NK-92 treated with Interleukin-12 subunit alpha and Interleukin-12 subunit beta, amount 100 ng/mL, for 24 hours (cell line): ENCODE data around the gene TCF23.

Source experiments
- DNase-seq: peaks from one replicate; lab custom pipeline; 2025; lab: John Stamatoyannopoulos, UW

The TCF23 gene

DNA sequence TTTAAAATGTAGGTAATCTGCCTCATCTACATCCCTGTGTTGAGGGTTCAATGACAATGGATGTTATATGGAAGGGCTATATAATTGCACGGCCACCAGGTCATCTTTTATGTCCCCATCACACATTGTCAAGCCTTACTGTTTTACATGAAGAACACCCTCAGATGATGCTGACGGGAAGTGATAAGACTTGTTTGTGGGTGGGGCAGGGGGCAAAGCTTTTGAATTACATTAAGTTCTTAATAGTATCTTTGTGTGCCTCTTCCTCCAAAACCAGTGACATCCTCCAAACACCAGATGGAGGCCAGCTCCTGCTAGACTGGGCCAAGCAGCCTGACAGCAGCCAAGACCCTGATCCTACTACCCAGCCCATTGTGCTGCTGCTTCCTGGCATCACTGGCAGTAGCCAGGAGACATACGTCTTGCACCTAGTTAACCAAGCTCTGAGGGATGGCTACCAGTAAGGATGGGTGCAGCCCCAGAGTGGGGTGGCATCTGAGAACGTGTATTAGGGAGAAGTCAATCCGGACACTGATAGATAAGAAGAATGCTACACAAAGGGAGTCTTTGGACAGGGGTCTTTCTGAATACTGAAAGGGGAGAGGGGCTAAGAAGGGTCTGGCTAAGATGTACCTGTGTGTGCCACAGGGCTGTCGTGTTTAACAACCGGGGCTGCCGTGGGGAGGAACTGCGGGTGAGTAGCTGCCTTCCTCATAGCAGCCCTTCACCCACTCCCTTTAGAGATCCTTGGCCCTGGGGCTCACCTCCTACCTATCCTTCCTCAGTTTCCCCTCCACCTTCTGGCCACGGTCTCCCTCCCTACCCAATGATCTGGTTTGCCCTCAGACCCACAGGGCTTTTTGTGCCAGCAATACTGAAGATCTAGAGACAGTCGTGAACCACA lies 19.9 kb upstream of the TCF23 start:
- DNase-seq = no peak

DNA sequence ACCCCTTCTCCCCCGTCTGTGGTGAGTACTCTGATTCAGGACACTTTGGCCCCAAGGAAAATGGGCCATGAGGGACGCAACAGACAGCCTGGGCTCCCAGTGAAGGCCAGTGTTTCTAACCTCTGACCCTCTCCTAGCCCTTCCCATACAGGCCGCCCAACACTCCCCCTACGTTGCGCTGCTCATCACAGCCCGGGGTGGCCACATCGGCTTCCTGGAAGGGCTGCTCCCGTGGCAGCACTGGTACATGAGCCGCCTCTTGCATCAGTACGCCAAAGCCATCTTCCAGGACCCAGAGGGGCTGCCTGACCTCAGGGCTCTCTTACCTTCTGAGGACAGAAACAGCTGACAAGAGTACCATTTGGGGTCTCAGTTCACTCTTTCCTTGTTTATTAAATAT lies 18.4 kb upstream of the TCF23 start:
- no peak for DNase-seq

DNA sequence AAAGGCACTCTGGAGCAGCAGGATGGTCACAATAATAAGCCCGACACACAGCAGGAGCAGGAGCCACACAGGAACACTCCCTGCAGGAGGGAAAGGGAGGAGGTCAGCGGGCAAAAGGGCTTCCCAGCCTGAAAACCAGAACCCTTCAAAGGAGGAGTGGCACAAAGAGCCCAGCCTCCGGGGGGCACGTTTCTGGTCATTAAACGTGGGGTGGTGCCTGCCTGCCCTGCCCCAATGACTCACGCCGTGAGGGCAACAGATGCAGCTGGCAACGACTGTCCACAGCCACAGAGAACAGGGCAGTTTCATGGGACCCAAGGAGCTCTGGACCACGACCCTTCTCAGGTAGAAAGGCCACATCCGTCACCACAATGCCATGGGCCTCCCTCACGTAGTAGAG lies 17.4 kb upstream of the TCF23 start:
- no peak for DNase-seq

DNA sequence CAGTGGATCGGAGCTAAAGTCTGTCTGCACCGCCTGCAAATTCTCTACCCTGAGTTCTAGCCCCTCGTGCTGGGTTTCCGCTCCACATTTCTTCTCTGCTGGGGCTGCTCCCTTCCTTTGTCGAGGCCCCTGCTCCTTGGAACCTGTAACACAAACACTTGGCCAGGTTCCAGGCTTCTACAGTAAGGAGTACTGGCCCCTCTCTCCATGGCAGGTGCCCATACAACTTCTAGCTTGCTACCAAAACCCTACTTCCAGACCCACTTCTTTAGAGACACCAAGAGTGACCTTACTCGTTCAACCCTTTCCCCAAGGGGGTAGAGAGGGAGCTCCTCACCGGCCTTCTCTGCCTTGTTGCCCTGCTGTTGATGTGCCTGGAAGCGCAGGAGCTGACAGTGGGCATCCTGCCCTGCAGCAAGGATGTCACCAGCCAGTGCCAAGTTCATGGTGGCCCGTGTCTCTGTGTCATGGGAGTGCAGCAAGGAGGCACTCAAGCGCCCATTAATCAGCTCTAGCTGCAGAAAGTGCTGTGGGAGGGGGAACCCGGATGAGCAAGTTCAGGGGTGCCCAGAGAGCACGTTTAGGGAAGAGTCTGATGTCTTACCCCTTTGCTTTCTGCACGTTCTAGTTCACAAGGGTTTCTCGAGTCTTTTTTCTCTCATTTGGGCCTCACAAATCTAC lies 15.5 kb upstream of the TCF23 start:
- no peak for DNase-seq

DNA sequence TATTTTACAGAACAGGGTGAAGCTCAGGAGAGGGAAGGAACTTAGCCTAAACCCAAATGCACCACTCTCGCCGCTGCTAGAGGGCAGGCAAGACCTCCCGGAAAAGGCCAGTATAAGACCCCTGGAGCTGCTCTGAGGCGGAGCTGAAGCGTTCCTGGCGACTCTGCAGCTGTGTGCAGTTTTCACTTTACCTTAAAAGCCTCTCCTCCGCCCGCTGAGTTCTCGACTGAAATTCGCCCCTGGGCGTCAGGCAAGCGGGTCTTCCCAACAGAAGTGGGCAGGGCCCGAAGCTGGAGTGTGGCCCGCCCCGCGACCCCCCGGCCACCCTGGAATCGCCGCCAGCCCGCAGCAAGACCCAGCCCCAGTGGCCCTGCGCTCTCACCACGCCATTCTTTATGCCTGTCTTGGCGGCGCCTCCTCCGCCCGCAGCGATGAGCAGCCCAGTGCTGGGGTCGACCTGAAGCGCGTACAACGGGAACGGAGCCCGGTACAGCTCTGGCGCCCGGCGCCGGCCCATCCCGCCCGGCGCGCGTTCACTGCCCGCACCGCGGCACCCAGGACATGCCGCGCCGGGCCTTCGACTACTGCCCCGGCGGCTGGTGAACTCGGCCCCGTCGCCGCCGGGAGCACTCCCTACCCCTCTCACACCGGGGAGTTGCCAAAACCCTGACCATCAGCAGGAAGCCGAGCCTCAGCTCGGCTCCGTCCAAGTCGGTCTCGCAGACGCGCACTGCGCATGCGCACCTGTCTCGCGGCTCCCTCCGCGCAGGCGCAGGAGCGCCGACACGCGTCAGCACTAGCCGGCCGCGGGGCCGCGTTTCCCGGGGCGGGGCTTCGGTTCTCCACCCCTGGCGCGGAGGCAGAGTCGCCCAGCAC lies 14.7 kb upstream of the TCF23 start, which contains the start of gene PREB:
PREB (minus strand) TSS at position 732 of the 876 bp plus-strand sequence; CDS start at position 517, 215 bp downstream.
- DNase-seq = peak; percentile 91

DNA sequence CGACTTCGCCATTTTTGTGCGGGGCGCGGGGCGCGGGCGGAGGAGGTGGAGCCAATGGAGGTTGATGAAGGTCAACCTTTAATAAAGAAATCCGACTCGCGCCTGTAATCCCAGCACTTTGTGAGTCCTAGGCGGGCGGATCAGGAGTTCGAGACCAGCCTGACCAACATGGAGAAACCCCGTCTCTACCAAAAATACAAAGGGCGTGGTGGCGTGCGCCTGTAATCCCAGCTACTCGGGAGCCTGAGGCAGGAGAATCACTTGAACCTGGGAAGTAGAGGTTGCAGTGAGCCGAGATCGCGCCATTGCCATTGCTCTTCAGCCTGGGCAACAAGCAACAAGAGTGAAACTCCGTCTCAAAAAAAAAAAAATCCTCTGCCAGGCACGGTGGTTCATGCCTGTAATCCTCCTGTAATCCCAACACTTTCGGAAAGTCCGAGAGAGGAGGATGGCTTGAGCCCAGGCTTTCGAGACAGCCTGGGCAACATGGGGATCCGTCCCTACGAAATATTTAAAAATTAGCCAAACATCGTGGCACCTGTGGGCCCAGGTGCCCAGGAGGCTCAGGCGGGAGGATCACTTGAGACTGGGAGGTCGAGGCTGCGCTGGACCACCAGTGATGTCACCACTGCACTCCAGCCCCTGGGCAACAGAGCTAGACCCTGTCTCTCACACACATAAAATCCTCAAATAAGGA lies 13.9 kb upstream of the TCF23 start:
- no peak for DNase-seq

DNA sequence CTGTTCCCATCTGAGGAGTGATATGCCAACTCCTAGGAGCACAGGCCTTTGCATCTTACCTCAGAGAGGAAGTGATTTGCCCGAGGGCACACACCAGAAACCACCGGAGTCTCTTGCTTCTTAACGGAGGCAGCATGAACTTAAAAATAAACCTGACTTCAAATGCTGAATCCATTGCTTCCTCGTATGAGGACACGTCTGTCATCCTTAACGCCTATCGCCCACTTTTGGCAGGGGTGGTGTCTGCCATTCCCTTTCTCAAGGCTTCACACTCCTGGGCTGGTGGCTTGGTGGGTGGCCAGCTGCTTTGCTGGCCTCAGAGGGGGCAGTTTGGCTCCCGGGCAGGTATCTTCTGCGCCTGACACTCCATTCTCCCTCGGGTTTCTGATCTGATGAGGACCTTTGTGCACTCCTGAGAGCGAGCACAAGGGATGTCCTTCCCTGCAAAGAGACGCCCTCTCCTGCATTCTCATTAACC lies 13.3 kb upstream of the TCF23 start:
- no peak for DNase-seq

DNA sequence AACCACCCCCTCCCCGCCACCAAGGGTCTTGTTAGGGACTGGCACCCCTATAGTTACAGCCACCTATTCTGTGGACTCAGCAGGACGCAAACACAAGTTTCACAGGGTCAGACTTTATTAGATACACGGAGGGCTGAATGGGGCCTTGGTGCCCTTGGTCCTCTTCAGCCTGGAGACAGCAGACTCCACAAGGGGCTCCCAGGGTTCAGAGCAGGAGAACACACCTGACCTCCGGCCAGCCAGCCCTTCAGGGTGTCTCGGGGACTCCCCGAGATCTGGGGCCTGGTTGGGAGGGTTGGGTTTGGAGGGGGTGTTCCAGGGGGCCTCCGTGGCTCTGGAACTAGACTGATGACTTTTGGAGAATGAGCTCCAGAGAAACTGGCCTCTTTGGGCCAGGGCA lies 12.1 kb upstream of the TCF23 start:
- DNase-seq = no peak

DNA sequence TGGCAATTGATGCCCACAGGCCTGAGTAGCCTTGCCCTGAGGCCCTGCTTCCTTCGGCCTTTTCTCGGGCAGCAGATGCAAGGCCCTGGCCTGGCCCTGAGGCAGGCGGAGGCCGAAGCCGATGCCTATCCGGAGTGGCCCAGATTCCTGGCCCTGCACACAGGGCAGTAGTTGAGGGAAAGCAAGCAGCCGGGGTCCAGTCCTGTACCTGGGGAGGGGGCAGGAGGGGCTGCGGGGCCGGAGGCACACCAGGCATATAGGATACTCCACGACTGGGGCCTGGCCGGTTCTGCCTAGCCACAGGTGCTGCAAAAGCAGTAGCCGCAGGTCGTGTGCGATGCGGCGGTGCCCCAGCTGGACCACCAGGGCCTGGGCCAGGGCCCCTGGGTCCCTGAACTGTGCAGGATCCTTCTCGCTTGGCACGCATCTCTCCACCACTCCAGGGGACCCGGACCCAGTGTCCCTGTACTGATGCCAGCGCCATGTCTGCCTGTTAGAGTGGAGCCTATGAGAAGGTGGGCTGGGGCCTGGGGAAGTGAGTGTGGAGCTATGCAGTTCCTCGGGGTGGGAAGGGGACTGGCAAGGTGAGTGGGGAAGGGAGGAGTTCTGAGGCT lies 11.4 kb upstream of the TCF23 start:
- no peak for DNase-seq

DNA sequence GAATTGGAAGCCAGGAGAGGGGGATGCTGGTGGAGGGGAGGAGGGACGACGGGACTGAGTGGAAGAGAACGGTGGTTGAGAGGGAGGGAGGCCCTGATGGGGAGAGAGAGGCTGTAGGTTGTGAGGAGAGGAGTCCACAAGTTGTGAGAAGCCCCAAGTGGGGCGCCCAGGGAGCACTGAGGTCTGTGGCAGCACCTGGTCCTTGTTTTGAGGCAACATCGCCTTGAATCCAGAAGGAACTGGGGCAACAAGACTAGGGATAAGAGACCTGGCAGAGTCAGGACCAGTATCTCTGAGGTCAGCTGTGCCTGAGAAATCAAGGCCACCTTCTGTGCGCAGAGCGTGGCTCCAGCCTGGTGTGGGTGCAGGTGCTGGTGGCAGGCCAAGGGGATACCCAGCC lies 10.7 kb upstream of the TCF23 start:
- no peak for DNase-seq

DNA sequence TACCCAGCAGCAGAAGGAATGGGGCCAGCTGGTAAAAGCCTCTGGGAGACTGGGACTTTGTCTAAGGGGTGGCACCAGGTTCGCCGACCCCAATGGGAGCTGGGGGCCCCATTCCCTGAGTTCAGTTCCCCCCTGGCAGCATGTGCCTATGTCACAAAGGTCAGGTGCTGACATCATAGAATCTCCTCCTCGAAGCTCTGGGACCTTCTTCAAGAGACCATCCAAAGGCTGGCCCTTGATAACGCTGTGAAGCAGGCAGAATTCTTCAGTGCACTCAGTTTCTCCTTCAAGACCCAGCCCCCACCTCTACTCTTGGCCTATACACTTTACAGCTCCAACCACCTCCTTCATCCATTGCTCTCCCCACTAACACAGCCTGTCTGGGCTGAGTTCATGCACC lies 9.5 kb upstream of the TCF23 start, which contains the start of gene PRR30:
PRR30 (minus strand) TSS at position 101 of the 400 bp plus-strand sequence. CDS start 1,081 bp downstream, outside the sequence.
- no peak for DNase-seq

DNA sequence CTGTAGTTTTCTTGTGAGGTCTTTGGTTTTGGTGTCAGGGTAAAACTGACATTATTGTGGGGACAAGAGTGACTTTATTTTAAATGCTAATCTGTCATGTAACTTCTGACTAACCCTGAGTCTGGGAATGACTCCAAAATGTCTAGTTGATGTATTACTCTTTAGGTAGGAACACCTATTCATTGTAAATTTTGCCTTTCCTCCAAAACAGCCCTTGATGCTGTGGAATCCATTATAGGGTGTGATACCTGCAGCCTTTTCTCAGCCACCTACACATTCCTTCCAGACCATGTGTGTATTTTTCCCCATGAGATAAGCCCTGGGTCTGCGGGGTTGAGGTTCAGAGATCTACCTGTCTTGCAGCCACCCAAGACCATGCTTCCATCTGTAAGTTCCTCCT lies 5.5 kb upstream of the TCF23 start:
- DNase-seq = no peak

DNA sequence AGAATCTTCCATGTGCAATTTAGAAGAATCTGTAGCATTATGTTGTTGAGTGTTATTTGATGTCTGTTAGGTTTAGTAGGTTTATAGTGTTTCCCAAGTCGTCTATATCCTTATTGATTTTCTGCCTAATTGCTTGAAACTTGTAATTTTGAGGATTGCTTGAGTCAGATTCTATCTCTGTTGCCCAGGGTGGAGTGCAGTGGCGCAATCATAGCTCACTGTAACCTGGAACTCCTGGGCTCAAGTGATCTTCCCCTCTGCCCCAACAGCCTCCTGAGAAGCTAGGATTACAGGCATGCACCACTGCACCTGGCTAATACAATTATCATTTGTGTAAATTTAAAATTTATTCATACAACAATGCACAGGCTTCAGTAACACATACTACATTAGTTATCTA lies 3.1 kb upstream of the TCF23 start:
- DNase-seq = no peak

DNA sequence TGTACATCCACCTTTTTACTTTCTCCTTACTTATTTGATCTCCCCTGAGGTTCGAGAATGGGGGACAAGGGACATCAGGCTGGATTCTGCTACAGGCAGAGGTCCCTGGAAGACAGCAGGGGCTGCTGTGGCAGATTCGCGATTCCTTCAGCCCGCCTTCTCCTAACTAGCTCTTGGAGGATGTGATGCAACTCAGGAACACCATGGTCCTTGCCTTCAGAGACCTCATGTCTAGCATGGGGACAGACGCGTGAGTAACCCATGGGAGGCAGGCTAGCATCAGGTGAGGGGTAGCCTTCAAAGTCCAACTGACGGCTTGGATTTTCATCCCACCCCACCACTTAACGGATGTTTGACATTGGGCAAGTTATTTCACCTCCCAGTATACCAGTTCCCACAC lies 869 bp upstream of the TCF23 start:
- DNase-seq = no peak

DNA sequence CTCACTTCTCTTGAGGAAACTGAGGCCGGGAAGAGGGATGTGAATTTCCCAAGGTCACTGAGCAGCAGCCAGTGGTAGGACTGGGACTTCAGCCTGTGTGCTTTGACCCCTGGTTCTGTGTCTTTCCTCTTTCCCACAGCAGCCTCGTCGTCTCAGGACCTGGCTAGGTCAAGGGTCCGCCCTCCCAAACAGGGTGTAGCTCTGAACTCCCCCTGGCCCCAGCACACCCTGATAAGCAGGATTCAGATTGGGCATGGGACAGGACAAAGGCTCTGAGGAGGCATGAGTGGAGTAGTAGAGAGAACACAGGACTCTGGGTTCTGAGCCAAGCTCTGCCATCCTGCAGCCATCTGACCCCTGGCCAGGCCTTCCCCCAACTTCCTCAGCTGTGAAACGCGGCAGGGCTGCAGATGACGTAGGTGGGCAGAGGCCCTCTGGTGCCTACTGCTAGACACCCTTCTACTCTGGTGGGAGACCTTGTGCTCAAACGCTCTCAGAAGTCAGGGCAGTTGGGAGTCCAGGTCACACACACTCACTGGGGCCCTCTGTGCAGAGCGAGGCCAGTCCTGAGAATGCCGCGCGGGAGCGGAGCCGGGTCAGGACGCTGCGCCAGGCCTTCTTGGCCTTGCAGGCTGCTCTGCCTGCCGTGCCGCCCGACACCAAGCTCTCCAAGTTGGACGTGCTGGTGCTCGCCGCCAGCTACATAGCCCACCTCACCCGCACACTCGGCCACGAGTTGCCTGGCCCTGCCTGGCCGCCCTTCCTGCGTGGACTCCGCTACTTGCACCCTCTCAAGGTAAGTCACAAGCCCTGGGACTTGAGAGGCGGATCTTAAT lies 984 bp downstream of the TCF23 start:
- DNase-seq = no peak

DNA sequence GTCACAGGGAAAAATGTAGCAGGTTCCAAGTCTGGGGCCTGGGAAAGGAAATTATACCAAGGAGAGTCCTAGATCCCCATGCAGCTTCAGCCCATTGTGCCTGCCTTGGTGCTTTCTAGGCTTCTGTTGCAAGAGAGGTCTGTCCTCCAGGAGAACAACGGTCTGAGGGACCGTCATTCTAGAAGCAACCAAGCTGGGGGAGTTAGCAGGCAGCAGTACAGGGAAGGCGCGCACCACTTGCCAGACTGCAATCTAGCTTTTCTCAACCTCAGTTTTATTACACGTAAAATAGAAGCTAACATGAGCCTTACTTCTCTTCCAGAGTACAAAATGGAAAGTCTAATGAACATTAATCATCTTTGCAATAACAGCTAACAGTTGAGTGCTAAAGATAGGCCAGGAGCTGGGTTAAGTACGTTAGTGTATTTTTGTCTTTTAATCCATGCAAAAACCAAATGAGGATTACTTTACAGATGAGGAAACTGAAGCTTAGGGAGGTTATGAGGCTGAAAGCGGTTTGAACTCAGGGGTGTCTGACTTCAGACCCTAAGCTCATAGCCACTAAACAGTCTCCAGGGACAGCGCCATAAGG lies 1.9 kb downstream of the TCF23 start:
- DNase-seq = no peak

DNA sequence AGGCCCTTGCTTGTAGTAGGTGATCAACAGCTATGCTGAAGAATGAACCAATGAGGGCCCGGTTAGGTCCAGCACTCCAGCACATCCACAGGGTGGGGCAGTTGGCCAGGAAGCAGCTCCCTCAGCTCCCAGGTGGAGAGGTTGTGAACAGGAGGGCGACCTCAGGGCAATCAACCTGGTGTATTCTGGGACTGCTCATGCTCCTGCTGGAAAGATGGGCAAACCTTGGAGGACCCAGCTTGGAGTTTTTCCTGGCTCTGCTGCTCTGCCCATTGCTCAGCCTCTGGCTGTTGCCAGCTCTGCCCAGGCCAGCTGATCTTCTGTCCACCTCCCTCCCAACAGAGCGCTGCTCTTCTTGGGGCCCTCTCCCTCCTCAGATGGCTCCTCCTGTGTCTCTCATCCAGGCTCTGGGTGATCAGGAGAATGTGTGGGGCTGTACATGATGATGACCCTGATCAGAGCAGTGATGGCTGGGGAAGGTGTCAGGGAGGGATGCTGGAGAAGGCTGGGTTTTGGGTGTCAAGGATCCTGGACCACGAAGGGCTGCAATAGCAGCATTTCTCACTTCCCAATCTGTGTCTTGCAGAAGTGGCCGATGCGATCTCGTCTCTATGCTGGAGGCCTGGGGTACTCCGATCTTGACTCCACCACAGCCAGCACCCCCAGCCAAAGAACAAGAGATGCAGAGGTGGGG lies 3.4 kb downstream of the TCF23 start:
- no peak for DNase-seq

DNA sequence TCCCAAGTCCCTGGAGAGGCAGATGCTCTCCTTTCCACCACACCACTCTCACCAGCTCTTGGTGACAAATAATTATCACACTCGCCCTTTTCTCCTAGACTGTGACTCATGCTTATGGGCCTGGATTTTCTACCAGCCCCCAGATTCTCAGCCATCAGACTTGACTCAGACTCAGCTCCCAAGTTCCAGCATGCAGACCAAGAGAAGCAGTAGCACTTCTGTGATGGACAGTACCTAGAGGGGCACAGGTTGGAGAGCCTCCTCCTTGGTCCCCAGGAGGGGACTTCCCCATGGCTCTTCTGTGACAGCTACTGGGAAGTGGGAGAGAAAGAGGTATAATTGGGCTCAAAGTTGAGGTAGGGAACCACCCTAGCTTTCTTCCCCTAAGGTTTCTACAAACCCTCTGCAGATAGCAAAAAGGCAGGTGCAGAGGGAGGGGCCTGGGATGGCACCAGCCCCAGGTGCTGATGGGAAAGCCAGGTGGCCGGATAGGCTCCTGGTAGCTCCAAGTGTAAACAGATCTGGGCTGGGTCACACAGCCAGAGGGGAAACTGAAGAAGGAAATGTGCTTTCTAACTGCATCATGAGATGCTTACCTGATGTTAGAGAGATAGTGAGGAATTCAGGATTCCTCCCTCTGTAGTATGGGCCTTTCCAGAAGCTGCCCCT lies 4.1 kb downstream of the TCF23 start:
- no peak for DNase-seq

DNA sequence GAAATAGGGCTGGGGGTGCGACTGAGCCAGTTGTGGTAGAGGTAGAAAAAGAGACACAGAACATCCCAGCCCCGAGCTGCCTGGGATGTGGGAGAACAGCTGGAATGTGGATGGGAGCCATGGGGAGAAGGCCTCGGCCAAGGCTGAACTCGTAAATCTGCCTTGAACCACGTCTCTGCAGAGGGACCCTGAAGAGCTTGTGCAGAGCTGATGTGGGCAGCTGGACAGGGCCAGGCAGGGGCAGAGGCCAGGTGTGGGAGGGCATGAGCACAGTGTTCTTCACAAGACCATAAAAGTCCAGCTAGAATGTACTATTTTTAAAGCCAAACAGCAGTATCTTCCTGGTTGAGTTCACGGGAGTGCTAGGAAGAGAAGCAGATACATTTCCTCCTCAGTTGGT lies 5.7 kb downstream of the TCF23 start:
- no peak for DNase-seq
